CD4-positive, alpha-beta T cell treated with Interleukin-15 for 4 hours (primary cell): ENCODE measurements around the gene KATNAL1.

Experiments
- DNase-seq: peaks from one replicate; pipeline ENCODE4 v3.0.0-alpha.2; 2020; ENCODE audit warnings: low spot score

Gene KATNAL1

GRCh38 chr13:30307194-30307970, at the start of gene KATNAL1:
TSS of gene KATNAL1 (minus strand) at chr13:30307551. CDS start at chr13:30283777, 23,774 bp downstream.
- DNase-seq, result peak; percentile 74

- no peak for DNase-seq
Measured at GRCh38 chr13:30355839-30356238, 48.5 kb upstream of the KATNAL1 start.

GRCh38 chr13:30355384-30355699, 48.0 kb upstream of the KATNAL1 start:
- DNase-seq, result peak; percentile 11

- no peak for DNase-seq
Measured at GRCh38 chr13:30354493-30355383, 47.4 kb upstream of the KATNAL1 start.

- DNase-seq, result no peak
Measured at GRCh38 chr13:30353471-30354215, 46.3 kb upstream of the KATNAL1 start.

- DNase-seq, result no peak
Measured at GRCh38 chr13:30353060-30353459, 45.7 kb upstream of the KATNAL1 start.

GRCh38 chr13:30352121-30352520, 44.8 kb upstream of the KATNAL1 start:
- no peak for DNase-seq

- peak; percentile 53 for DNase-seq
Measured at GRCh38 chr13:30346789-30347167, 39.4 kb upstream of the KATNAL1 start.

GRCh38 chr13:30346153-30346788, 38.9 kb upstream of the KATNAL1 start:
- DNase-seq, result peak; percentile 72

GRCh38 chr13:30345426-30346100, 38.2 kb upstream of the KATNAL1 start:
- no peak for DNase-seq

- no peak for DNase-seq
Measured at GRCh38 chr13:30341815-30342570, 34.6 kb upstream of the KATNAL1 start.

GRCh38 chr13:30340331-30341250, 33.2 kb upstream of the KATNAL1 start:
- DNase-seq, result no peak

- no peak for DNase-seq
Measured at GRCh38 chr13:30339738-30340330, 32.5 kb upstream of the KATNAL1 start.

- no peak for DNase-seq
Measured at GRCh38 chr13:30338952-30339351, 31.6 kb upstream of the KATNAL1 start.

- DNase-seq, result no peak
Measured at GRCh38 chr13:30338331-30338851, 31.0 kb upstream of the KATNAL1 start.

GRCh38 chr13:30337061-30337610, 29.8 kb upstream of the KATNAL1 start:
- no peak for DNase-seq

- DNase-seq, result peak; percentile 60
Measured at GRCh38 chr13:30334663-30335386, 27.5 kb upstream of the KATNAL1 start.

GRCh38 chr13:30333616-30334015, 26.3 kb upstream of the KATNAL1 start:
- no peak for DNase-seq
